GM12865 (cell line): Measurements from ENCODE around the gene LGI2.

Source experiments
- DNase-seq: peaks from one replicate; pipeline ENCODE4 v3.0.0; 2010; ENCODE audit warnings: low read depth
- H3K4me3 ChIP-seq: 2 replicates; pipeline ENCODE4 v1.5.1; 2011; ENCODE audit warnings: mild to moderate bottlenecking, low read depth, low read length, control low read depth
- CTCF ChIP-seq: IDR thresholded peaks from 2 replicates; pipeline ENCODE4 v1.5.1; 2011; ENCODE audit warnings: low read length, control low read depth, low read depth, inconsistent platforms; ENCODE audit not compliant: insufficient read depth; ENCODE audit errors: missing control alignments

Gene LGI2

DNA sequence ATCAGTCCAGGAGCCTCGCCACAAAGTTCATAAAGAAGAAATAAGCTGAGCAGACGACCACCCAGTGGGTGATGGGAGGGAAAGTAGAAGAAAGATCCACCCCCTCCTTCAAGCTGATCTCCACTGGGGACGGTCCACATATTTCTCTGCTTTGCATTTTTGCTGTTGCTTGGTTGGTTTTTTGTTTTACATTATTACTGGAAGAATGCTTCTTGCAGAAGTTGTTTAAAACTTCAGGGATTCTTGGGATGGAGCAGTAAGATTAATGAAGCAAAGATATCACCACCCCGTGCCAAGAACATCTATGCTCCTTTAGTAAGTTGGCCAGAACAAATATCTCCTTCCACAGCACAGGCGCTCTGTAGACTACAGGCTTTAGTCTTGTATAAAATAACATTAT is 30.1 kb downstream of the LGI2 start:
- H3K4me3 ChIP-seq, result no peak overlapping the region
- TF ChIP-seq CTCF, result no peak
- no peak for DNase-seq

DNA sequence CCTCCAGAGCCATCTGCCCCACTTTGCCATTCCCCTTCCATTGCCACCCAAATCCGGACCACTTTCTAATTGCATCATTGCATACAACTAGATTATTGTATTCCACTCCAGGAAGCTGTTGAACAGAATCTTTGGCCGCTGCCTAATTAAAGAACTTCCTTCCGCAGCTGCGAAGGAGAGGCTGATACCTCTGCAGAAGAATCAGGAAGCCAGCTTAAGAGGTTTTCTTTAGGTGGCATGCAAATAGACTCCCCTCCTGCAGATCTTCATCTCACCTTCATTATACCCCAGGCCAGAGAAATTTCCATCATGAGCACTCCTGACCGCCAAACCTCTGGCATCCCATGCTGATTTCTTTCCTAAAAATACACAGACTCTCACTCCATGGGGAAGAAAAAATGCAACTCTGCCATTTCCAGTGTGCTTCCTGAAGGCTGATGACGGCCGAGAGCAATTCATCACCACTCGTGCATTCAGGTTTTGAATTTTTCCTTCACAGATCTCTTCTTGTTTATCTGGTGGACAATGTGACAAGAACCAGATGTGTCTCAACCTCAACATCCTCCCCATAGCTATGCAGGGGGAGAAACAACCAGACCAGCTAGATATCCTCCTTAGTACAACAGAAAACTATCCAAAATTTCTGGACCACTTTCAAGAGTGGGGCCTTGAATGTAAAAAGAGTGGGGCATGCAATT is 31.2 kb downstream of the LGI2 start:
- no peak for TF ChIP-seq CTCF
- no peak for DNase-seq
- H3K4me3 ChIP-seq, result no peak overlapping the region

GRCh38 chr4:24995346-24995919 is 35.3 kb downstream of the LGI2 start:
- TF ChIP-seq CTCF, result no peak
- DNase-seq, result no peak
- no peak overlapping the region for H3K4me3 ChIP-seq

DNA sequence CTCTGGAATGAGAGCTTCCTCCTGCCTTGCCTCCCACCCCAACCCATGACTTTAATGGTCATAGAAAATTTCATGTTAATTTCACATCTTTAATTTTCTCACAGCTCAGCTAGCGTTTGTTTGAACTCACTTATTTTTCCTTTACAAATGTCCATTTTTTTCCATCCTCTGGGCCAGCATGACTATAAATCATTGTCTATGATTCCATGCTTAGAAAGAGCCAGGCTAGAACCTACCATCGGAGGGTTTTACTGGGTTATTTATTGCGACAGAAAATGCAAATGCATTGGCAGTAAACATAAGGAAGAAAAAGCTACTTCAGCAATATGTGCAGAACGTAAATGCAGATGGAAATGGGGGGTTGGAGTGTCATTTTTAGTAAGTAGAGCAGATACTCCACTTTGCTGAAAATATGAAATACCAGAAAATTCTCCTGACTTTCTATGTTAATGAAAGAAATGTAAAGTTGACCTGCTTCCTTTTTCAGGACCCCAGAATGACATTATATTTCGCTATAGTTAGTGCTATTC is 37.1 kb downstream of the LGI2 start:
- no peak for DNase-seq
- no peak for TF ChIP-seq CTCF
- no peak overlapping the region for H3K4me3 ChIP-seq

DNA sequence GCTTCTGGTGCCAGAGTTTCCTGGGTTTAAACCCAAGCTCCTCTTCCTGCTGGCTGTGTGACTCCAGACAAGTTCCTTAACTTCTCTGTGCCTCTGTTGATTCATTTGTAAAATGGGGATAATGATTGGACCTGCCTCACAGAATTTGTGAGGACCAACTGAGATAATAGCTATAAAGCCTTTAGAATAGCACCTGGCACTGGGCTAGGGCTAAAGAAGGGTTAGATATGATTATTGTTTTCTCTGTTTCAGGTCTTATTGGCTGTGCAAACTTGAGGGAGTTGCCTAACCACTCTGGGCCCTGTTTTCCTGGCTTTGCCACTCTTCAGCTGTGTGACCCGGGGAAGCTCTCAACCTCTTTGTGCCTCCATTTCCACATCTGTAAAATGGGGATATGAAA is 37.8 kb downstream of the LGI2 start:
- no peak for DNase-seq
- TF ChIP-seq CTCF, result no peak
- no peak overlapping the region for H3K4me3 ChIP-seq

DNA sequence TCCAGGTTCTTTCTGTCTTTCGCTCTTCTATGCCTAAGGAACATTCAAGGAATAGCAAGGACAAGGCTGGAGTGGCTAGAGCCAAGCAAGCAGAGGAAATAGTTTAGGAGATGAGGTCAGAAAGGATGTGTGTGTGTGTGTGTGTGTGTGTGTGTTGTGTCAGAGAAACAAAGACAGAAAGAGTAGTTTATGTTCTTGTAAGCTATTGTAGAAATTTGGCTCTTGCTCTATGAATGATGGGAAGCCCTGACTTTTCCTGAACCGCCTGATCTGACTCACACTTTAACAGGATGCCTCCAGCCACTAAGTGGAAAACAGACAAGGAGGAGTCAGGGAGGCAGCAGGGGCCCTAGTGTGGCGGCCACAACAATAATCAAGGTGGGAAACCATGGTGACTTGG is 39.7 kb downstream of the LGI2 start:
- no peak overlapping the region for H3K4me3 ChIP-seq
- no peak for TF ChIP-seq CTCF
- no peak for DNase-seq

DNA sequence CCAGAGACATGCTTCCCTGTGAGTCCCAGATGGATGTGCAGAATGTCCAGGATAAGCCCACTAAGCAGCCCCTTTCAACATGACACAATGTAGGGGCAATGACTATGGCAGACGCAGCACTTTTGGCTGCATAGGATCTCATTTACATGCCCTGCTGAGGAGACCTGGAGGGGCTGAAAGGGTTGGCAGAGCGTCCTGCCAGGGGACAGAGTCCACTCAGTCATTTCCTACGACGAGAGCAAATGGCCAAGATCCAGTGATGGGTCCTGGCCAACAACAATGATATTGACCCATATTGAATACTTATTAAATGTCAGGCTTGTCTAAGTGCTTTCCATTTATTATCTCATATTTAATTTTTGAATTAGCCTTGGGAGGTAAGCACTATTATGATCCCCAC is 41.4 kb downstream of the LGI2 start:
- no peak for TF ChIP-seq CTCF
- no peak for DNase-seq
- no peak overlapping the region for H3K4me3 ChIP-seq
